GM12864 (cell line): ENCODE results near the gene DHX35.

Experiments used
- DNase-seq: peaks from one replicate; pipeline ENCODE4 v3.0.0-alpha.2; 2011; ENCODE audit warnings: low read depth
- H3K4me3 ChIP-seq: 2 replicates; pipeline ENCODE4 v1.5.1; 2011; ENCODE audit warnings: mild to moderate bottlenecking, low read depth, low read length, control low read depth
- TF ChIP-seq, protein P1 (sequence below): IDR thresholded peaks from 2 replicates; pipeline ENCODE4 v1.5.1; 2011; ENCODE audit warnings: low read depth, mild to moderate bottlenecking, moderate library complexity, low read length, control low read depth, inconsistent platforms; ENCODE audit errors: missing control alignments

The DHX35 gene

DNA sequence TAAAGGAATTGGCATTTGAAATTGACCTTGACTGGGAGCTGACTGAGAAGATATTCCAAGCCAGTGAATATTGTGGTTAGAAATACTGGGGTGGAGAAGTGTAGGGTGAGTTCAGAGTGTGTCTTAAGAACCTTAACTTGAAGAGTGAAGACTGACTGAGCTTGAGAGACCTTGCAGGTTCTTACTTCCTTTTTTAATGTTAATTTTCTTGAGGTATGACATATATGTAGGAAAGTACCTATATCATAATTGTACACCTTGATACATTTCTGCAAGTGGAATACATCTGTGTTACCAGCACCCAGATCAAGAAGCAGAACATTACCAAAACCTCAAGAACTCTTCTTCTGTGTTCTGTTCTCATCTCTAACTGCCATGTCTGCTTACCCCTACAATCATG lies 11.0 kb downstream of the DHX35 start:
- DNase-seq, result no peak
- H3K4me3 ChIP-seq, result no peak overlapping the region
- TF ChIP-seq, protein P1, sequence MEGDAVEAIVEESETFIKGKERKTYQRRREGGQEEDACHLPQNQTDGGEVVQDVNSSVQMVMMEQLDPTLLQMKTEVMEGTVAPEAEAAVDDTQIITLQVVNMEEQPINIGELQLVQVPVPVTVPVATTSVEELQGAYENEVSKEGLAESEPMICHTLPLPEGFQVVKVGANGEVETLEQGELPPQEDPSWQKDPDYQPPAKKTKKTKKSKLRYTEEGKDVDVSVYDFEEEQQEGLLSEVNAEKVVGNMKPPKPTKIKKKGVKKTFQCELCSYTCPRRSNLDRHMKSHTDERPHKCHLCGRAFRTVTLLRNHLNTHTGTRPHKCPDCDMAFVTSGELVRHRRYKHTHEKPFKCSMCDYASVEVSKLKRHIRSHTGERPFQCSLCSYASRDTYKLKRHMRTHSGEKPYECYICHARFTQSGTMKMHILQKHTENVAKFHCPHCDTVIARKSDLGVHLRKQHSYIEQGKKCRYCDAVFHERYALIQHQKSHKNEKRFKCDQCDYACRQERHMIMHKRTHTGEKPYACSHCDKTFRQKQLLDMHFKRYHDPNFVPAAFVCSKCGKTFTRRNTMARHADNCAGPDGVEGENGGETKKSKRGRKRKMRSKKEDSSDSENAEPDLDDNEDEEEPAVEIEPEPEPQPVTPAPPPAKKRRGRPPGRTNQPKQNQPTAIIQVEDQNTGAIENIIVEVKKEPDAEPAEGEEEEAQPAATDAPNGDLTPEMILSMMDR, result no peak

DNA sequence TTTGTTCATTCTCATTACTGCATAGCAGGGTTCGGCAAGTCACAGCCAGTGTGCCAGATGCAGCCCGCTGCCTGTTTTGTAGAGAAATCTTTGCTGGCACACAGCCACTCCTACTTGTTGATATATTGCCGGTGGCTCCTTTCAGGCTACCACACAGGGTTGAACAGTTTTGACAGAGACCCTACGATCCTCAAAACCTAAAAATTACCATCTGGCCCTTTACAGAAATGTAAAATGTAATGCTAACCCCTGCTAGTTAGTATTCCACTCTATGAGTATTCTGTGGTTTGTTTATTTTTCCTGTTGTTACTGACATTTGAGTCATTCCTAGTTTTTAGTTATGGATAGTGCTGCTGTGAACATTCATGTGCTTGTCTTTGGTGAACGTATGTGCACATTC lies 11.5 kb downstream of the DHX35 start:
- TF ChIP-seq, protein P1, result no peak
- H3K4me3 ChIP-seq, result no peak overlapping the region
- DNase-seq, result no peak

DNA sequence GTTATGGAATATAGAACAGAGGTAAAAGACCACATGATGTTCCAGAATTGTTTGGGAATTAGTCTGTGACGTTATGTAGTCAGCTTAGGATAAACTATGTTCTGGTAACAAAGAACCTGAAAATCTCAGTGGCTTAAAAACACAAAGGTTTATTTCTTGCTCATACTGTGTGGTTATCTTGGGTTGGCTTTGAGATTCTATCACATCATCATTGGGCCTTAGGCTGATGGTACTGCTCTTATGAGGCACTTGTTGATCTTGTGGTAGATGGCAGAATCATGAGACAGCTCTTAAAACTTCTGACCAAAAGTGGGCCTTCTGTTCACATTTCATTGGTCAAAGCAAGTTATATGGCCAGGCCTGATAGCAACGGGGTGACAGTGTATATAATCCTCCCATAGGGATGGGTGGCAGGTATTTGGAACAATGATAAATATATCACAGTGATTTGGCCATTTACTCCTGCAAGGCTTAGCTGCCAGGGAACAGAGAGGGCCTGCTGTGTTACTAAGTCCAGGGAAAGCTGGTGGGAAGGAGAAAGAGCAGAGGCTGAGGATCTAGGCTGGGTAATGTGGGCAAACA lies 13.5 kb downstream of the DHX35 start:
- TF ChIP-seq, protein P1, result no peak
- DNase-seq, result no peak
- H3K4me3 ChIP-seq, result no peak overlapping the region

DNA sequence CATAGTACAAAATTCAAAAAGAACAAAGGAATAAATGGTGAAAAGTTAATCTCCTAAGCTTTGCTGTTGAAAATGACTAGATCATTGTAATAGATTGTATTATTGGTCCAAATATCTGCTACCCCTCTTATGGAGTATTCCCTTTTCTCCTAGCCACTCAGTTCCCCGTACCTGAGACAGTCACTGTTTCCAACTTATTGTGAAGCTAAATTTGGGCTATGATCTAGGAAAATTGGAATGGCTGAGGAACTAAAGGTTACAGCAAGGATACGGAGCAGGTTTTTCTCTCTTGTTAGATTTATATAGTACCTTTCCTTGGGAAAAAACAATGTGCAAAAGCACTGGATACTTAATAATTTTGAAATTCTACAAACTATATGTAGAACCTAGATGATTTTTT lies 17.3 kb downstream of the DHX35 start:
- H3K4me3 ChIP-seq, result no peak overlapping the region
- DNase-seq, result no peak
- TF ChIP-seq, protein P1, result no peak

DNA sequence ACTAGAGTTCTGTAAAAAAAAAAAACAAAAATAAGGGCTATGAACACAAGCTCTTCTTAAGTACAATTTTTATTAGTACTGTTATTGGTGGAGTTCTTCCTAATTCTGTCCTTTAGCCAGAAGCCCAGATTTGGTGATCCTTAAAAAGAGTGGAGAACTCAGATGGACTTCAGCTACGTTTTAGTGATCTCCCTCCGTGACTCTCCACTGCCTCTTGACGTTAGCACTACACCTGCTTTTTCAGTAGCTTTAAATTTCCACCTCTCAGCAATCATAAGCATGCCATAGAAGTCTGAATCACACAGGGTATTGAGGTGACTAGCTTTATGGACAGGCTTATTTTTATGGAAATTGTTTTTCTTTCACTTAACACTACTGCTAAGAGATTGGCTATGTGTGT lies 17.7 kb downstream of the DHX35 start:
- no peak for DNase-seq
- TF ChIP-seq, protein P1, result no peak
- no peak overlapping the region for H3K4me3 ChIP-seq

DNA sequence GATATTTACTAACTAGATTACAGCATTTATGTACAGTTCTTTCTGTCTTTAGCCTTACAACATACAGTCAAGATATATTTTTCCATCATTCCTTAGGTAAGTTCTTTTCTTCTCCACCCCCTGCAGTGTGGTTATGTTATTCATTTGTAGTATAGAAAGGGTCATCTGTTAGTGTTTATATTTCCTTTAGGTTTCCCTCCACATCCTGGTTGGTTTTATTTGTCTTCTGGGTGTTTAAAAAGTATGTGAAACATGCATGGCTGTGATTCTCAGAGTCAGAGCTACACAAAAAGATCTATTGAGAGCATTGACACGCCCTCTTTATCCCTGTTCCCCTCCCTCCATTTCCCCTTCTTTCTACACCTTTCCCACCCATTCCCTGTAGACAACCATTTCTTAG lies 20.1 kb downstream of the DHX35 start:
- TF ChIP-seq, protein P1, result no peak
- no peak overlapping the region for H3K4me3 ChIP-seq
- DNase-seq, result no peak

DNA sequence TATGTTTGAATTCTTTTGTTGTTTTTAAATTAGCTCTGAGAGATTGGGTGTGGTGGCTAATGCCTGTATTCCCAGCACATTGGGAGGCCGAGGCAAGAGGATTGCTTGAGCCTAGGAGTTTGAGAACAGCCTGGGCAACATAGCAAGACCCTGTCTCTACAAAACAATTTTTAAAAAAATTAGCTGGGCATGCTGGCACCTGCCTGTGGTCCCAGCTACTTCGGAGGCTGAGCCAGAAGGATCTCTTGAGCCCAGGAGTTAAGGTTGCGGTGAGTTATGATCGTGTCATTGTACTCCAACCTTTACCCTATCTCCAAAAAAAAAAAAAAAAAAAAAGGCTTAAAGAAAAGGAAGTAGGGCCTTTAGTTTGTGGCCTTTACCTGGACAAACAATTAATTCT lies 22.9 kb downstream of the DHX35 start:
- DNase-seq, result no peak
- TF ChIP-seq, protein P1, result no peak
- no peak overlapping the region for H3K4me3 ChIP-seq
